Omental fat pad (tissue), 4 donors: ENCODE data around the gene ZNF207. TPM values are rescaled to one million over a fixed set of nuclear protein-coding genes. Genes with fewer than 3 reads are reported as not detected.

Experiments
- ATAC-seq: fragments of 150-250 bp; one replicate; pipeline ENCODE4 v1.9.1; 2016; ENCODE audit warnings: mild to moderate bottlenecking, moderate library complexity; ENCODE audit not compliant: low FRiP score
- DNase-seq: peaks from one replicate; pipeline ENCODE4 v3.0.0-alpha.2; 2019; ENCODE audit warnings: low spot score
- total RNA-seq, 4 donors: library from RNA; depleted of rRNA; stranded (reverse); fragments of >200 nt; gene quantifications; one replicate each; pipeline ENCODE4 v1.1.0, GENCODE V29; 2016
- TF ChIP-seq, protein P1 (sequence below), 3 donors: fragments of 450-650 bp; IDR thresholded peaks; one replicate each; pipeline ENCODE4 v1.5.1; 2016 to 2017; ENCODE audit warnings: antibody characterized with exemption in 3 of 3, mild to moderate bottlenecking in 3 of 3, moderate library complexity in 2 of 3

The ZNF207 gene
- total RNA-seq, 4 donors from 2014 or later, result 121 to 193 (median 141) TPM

DNA sequence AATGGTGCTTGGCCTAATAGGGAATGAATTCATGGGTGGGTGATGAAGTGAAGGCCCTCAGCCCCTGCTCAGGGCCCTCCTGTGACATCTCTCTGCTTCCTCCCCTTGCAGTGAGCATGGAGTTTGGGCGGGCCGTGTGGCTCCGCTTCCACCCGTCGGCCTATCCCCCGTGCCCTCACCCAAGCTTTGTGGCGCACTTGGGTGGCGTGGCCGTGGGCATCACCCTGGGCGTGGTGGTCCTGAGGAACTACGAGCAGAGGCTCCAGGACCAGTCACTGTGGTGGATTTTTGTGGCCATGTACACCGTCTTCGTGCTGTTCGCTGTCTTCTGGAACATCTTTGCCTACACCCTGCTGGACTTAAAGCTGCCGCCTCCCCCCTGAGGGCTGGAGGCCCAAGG lies 29.1 kb upstream of the ZNF207 start:
- TF ChIP-seq, protein P1, sequence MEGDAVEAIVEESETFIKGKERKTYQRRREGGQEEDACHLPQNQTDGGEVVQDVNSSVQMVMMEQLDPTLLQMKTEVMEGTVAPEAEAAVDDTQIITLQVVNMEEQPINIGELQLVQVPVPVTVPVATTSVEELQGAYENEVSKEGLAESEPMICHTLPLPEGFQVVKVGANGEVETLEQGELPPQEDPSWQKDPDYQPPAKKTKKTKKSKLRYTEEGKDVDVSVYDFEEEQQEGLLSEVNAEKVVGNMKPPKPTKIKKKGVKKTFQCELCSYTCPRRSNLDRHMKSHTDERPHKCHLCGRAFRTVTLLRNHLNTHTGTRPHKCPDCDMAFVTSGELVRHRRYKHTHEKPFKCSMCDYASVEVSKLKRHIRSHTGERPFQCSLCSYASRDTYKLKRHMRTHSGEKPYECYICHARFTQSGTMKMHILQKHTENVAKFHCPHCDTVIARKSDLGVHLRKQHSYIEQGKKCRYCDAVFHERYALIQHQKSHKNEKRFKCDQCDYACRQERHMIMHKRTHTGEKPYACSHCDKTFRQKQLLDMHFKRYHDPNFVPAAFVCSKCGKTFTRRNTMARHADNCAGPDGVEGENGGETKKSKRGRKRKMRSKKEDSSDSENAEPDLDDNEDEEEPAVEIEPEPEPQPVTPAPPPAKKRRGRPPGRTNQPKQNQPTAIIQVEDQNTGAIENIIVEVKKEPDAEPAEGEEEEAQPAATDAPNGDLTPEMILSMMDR (IDR thresholded peaks at IDR 0.05), result no peak
- DNase-seq (no peak), ATAC-seq (no peak)

DNA sequence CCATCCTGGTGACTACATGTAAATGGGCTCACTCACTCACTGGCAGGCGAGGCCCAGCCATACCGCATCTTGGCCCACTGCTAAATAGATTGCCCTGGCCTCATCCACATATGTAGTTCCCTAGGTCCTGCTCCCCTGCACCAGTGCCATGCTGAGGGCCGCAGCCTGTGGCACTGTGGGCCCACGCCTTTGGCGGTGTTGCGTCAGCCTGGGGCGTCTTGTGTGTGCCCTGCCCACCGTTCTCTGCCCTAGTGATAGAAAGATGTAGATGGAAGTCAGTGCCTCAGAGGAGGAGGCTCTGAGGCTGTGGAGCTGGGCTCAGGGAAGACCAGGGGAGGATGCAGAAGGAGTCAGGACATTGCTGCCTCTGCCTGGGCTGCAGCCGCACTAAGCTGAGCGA lies 26.9 kb upstream of the ZNF207 start:
- DNase-seq (no peak), ATAC-seq (no peak)
- TF ChIP-seq, protein P1 (IDR thresholded peaks at IDR 0.05), result no peak

DNA sequence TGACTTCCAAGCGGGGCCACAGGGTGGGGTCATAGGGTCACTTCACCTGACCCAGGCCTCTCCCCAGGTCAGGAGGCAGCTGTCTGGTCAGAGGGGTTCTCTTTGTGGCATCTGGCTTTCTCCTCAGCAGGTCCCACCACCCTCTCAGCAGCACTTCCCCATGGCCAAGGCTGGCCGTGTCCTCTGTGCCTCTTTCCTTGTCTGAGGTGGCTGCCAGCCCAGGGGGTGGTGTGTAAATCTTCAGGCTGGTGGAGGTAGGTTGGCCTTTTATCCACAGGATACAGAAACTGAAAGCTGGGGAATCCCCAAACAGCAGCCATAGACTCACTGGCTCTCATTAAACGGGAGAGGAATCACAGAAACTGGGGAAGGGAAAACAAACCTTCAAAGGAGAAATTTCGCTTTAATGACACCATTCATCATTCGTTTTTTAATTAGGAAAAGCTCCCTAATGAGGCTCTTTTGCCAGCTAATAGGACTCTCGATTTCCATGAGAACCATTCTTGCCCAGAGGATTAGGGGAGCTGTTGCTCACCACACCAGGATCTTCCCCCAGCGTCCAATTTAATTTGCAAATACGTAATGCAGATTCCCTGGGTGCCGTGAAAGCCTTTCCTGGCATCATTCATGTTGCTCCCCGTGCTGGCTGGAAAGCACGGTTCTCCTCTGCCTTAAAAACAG lies 26.0 kb upstream of the ZNF207 start:
- peak; percentile 61 for ATAC-seq
- TF ChIP-seq, protein P1 (IDR thresholded peaks at IDR 0.05), result no peak
- DNase-seq, result no peak

DNA sequence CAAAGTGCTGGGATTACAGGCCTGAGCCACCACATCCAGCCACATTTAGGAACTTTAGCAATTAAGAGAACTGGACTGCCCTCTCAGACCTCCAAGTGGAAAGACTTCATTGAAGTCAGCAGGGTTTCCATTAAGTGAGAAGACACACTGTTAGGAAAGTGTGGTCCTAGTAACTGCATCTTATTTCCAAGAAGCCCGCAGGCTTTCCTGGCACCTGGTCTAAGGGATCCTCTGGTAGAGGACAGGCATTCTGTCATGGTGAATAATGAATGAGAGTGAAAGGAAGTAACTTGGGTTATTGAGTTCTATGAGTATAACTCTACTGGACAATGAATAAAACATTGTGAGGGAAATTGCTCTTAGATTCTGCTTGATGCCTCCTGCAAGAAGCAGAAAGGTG lies 22.0 kb upstream of the ZNF207 start:
- TF ChIP-seq, protein P1 (IDR thresholded peaks at IDR 0.05), result no peak
- ATAC-seq, result no peak
- no peak for DNase-seq

DNA sequence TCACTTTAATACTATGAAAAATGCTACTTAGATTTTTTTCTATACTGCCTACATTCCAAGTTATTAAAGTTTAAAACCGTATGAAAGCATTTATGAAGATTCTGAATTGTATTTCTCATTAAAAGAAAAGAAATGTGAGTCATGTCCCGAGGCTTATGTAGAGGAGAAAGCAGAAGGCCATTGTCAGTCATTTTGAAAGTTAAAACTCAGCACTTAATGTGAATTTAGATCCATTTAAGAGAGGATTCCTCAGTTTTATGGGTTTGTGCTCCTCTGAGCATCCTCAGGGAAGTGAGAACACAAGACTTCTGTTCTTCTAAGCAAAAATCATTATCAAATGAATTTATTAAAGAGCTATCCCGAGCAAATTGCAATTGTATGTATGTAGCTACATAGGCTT lies 19.8 kb upstream of the ZNF207 start:
- no peak for ATAC-seq
- TF ChIP-seq, protein P1 (IDR thresholded peaks at IDR 0.05), result no peak
- DNase-seq, result no peak

DNA sequence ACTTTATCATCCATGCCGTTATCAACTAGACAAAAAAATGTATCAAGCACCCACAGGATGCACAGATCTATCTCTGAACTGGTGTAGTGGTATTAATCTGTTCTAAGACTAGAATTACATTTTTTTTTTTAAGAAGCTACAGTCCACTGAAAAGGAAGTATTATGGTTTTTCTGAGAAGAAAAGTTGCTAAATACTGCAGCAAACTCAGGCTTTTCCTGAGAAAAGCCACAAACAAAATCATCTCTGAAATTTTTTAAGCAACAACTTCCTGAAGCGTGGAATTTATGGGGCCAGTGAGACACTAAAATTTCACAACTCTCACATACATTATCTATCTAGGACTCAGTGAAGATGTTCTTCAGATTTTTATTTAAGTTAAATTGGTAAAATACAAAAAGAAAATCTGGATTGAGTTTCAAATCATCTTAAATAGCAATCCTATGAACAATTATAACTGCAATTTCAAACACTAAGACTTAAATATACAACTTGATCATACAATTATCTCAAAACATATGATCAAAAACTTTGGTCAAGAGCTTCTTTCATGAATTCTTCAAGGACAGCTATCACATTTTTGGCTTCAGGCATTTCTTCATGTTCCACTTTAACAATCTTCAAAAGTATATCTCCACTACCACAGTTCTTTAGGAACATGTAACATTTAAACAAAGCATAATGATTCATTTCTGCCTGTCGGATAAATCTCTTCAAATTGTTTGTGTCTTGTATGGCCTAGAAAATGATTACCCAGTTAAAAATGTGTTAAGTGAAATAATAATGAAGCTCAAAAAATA lies 18.5 kb upstream of the ZNF207 start:
- no peak for ATAC-seq
- no peak for DNase-seq
- TF ChIP-seq, protein P1 (IDR thresholded peaks at IDR 0.05), result no peak

DNA sequence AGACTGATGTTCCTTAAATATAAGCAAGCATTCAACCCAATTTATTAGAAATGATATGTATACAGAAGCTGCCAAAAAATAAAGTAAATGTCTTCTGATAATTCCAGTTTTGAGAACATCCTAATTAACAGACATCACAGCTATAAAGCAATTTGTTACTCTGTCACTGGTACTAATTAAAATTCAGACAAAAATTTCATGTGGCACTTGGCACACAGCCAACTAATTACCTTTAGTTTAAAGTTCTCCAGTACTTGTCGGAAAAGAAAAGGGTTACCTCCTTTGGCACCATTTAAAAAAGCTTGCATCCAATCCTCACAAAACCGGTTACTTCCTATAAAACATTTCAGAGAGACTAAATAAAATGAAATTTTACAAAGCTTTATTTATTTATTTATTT lies 16.8 kb upstream of the ZNF207 start:
- DNase-seq, result no peak
- ATAC-seq, result no peak
- TF ChIP-seq, protein P1 (IDR thresholded peaks at IDR 0.05), result no peak
